ELF-1 (cell line): Measurements from ENCODE around the gene TDP2.
"Not testable (repeated sequence)": the region's sequence is repeated elsewhere in the genome, so short reads cannot be mapped to it uniquely, and the experiment has no call there.

Experiments used
- DNase-seq: peaks from one replicate; pipeline ENCODE4 v3.0.0-alpha.2; 2016; ENCODE audit warnings: low read depth, low spot score

The TDP2 gene, protein sequence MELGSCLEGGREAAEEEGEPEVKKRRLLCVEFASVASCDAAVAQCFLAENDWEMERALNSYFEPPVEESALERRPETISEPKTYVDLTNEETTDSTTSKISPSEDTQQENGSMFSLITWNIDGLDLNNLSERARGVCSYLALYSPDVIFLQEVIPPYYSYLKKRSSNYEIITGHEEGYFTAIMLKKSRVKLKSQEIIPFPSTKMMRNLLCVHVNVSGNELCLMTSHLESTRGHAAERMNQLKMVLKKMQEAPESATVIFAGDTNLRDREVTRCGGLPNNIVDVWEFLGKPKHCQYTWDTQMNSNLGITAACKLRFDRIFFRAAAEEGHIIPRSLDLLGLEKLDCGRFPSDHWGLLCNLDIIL

GRCh38 chr6:24666641-24667377 is at the start of gene TDP2, which contains the start of gene ACOT13:
TSS of gene TDP2 (minus strand) at chr6:24666899. CDS start at chr6:24666862, 37 bp downstream.
TSS of gene ACOT13 (plus strand) at chr6:24667077. CDS start at chr6:24667264, 187 bp downstream.
- peak; percentile 99 for DNase-seq

GRCh38 chr6:24710519-24711303 is 44.0 kb upstream of the TDP2 start:
- no peak for DNase-seq

DNA sequence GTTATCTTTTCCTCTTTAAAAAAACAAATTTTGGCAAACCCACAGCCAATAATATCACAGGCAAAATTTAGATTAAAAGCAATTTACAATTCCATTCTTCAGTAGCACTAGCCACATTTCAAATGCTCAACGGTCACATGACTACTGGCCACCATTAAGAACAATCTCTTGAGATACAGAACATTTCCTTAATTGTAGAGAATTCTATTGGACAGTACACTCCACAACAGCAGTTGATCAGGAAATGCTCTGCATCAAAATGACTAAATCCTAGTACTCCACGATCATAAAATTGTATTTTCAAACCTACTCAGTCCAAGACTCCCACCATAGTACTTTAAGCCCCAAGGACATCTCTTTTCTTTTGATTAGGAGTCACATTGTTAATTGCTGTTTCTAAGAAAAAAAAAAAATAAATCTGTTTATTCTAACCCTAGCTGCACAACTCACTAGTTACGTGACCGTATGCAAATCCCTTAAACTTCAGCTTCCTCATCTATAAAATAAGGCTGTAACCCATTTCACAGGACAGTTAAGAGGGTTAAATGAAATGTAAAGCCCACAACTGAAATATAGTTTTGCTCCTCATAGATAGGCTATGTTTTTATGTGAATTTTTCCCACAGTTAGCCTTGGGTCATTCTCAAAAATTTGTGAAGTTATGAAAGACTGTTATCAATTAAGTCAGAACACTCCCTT is 42.5 kb upstream of the TDP2 start:
- no peak for DNase-seq

- no peak for DNase-seq
Measured at GRCh38 chr6:24708612-24709011, 41.9 kb upstream of the TDP2 start.

DNA sequence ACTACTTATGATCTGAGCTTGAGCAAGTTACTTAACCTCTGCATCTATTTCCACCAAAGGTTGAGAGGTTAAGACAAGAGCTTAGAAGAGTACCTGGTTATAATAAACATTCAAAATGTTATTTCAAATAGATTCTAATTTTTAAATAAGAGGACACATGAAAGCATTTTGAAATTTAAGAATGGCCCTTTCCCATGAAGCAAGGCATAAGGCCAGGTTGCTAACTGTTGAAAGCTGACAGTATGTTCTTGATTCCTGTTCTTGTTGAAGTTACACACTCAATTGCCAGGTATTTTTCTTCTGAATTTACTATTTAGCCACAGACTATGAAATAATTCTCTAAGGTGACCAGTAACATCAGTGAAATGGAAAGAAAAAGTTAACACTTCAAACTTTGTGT is 37.8 kb upstream of the TDP2 start:
- DNase-seq = no peak

DNA sequence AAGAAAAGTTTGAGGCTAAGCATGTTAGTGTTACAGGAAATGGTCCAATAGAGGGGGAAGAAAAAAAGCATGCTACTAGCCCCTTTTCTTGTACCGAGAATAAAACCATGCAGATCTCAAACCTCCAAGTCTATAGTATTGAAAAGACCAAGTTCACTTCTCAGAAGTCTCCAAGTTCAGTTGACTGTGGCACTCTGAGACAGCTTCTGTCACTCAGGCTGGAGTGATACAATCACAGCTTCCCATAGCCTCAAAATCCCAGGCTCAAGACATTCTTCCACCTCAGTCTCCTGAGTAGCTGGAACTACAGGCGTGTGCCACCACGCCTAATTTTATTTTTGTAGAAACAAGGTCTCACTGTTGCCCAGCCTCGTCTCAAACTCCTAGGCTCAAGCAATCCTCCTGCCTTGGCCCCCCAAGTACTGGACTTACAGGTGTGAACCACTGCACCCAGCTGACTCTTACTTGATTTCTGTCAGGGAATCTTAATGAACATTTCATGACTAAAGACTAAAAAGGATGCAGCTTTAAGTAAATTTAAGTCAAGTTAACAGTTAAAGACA is 36.1 kb upstream of the TDP2 start:
- no peak for DNase-seq

- no peak for DNase-seq
Measured at GRCh38 chr6:24699521-24700359, 33.0 kb upstream of the TDP2 start.

DNA sequence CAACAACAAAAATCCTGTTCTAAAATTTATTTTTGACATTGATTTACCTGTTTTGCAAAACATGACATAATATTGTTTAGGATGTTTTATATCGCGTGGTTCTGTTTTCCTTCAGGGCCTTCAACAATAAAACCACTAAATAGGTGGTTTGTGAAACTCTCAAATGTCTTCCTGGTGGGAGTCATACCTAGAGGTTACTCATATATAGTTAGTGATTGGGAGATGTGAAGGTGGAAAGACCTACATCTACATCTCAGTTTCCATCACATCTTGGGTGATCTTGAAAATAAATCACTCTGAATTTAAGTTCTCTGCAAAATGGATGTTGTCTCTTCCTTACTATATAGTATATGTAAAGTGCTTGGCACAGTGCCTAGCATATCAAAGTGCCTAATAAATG is 29.4 kb upstream of the TDP2 start:
- DNase-seq = no peak

DNA sequence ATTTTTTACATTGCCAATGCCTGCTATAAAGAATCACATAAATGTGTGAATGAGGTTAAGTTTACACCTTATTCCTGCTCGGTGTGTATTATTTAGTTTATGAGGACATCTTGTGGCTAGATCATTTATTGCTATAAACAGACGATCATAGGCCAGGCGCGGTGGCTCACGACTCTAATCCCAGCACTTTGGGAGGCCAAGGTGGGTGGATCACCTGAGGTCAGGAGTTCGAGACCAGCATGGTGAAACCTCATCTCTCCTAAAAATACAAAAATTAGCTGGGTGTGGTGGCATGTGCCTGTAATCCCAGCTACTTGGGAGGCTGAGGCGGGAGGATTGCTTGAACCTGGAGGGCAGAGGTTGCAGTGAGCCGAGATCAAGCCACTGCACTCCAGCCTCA is 28.9 kb upstream of the TDP2 start:
- not testable (repeated sequence) for DNase-seq

DNA sequence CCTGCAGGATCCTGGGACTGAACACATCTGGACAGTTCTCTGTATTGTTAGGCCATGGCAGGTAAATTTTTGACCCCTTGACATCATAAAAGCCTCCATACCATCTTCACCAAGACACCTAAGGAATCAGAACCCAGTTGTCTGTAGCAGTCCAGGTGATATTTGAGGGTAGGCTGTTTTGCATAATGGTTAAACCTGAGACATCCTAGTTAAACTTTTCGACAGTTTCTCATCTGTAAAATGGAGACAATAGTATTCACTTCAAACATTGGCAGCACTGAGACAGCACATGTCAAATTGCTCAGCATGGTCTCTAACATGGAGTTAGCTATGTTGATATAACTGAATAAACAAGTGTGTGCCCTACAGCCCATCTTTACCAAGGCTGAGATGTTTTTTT is 27.5 kb upstream of the TDP2 start:
- DNase-seq = no peak

DNA sequence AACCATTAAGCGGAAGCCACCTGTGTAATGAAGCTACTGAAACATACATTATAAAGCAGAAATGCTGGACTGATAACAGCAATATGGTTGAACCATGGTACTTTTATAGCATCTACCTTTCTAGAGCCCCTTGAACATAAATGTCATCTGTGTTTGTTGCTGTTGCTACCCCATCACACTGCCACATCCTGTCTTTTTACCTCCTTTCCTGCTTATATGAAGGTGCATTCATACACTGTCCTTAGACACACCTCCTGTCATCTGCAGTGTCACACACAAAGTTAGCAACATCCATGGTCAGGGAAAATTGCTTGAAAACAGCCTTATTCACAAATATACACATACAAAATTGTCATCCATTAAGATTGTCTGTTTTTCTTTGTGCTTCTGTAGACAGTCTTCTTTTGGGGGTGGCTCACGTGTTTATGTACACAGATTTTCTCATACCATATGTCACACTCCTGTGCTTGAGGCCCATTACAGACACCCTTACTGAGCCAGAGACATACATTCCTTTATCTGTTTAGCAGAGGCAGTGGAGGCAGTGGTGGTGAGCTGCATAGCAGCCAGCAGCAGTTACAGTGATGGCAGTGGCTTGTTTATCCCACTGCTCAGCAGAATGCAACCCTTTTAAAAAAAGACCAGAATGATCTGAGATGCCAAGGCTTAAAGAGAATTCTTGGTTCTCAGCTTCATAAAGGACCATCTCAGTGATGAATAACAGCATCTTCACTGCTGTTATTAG is 26.3 kb upstream of the TDP2 start:
- DNase-seq = no peak

DNA sequence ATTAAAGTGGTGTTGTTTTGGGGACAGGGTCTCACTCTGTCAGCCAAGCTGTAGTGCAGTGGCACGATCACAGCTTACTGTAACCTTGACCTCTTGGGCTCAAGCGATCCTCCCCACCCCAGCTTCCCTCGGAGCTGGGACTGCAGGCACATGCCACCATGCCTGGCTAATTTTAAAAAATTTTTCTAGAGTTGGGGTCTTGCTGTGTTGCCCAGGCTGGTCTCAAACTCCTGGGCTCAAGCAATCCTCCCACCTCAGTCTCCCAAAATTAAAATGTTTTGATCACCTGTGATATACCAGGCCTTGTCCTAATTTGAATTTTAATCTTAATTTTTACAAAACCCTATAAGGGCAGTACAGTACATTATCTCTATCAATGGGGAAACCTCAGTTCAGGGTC is 25.7 kb upstream of the TDP2 start:
- DNase-seq = no peak

GRCh38 chr6:24692003-24692402 is 25.3 kb upstream of the TDP2 start:
- DNase-seq = no peak

- DNase-seq = no peak
Measured at GRCh38 chr6:24691550-24691949, 24.9 kb upstream of the TDP2 start.

- no peak for DNase-seq
Measured at GRCh38 chr6:24690593-24690992, 23.9 kb upstream of the TDP2 start.

- no peak for DNase-seq
Measured at GRCh38 chr6:24689964-24690363, 23.3 kb upstream of the TDP2 start.

GRCh38 chr6:24686946-24687345 is 20.2 kb upstream of the TDP2 start:
- DNase-seq = no peak

- no peak for DNase-seq
Measured at GRCh38 chr6:24686408-24686807, 19.7 kb upstream of the TDP2 start.
